Endothelial cell of umbilical vein (primary cell): ENCODE data around the gene COL9A3. TPM values are rescaled to one million over a fixed set of nuclear protein-coding genes. Genes with fewer than 3 reads are reported as not detected.

Source experiments
- BruUV-seq: library from RNA; stranded (reverse); fragments of 400-500 nt; replicated peaks from 2 replicates; lab custom pipeline; 2021; lab: Mats Ljungman, UMichigan
- CTCF ChIA-PET: fragments of 300-600, 350-600 bp; sonication (Branson Sonifier 250); formaldehyde crosslinking; loops from one replicate; lab custom pipeline; 2021; ENCODE audit warnings: antibody characterized with exemption, inconsistent platforms; lab: Charles Lee
- POLR2A ChIA-PET: fragments of 300-600, 350-600 bp; sonication (Branson Sonifier 250); formaldehyde crosslinking; loops from one replicate; lab custom pipeline; 2021; ENCODE audit warnings: antibody characterized with exemption, inconsistent platforms; lab: Charles Lee
- DNase-seq: peaks from one replicate; pipeline ENCODE4 v3.0.0-alpha.2; 2011; ENCODE audit warnings: low read depth, low spot score
- FAIRE-seq: peaks from 2 replicates; lab custom pipeline; 2011; peaks lifted over from hg19 to GRCh38; lab: Jason Lieb, UNC
- H2AFZ ChIP-seq: 2 replicates; pipeline ENCODE4 v1.6.0; 2012; ENCODE audit warnings: low read depth, low read length, control low read depth, inconsistent platforms
- H3K27ac ChIP-seq: 2 replicates; pipeline ENCODE4 v1.5.1; 2011; ENCODE audit warnings: low read depth, mild to moderate bottlenecking, control low read depth, low read length, moderate library complexity; ENCODE audit not compliant: insufficient read depth
- H3K27me3 ChIP-seq, 2 experiments: 2 replicates each; pipeline versions ENCODE4 v1.6.0 to v1.6.1; 2011; ENCODE audit warnings: low read length in 2 of 2, mixed read lengths in 1 of 2; ENCODE audit not compliant: control insufficient read depth in 2 of 2, insufficient read depth in 2 of 2
- H3K36me3 ChIP-seq, 2 experiments: 2 replicates in 1 of 2; 3 replicates in 1 of 2; pipeline ENCODE4 v1.5.1; 2011; ENCODE audit warnings: low read length in 2 of 2, mild to moderate bottlenecking in 1 of 2, moderate library complexity in 1 of 2; ENCODE audit not compliant: control insufficient read depth in 2 of 2, insufficient read depth in 2 of 2; ENCODE audit errors: extremely low read depth in 1 of 2
- H3K4me1 ChIP-seq: 3 replicates; pipeline ENCODE4 v1.5.1; 2011; ENCODE audit warnings: mild to moderate bottlenecking, low read length; ENCODE audit not compliant: control insufficient read depth, insufficient read depth; ENCODE audit errors: extremely low read depth
- H3K4me2 ChIP-seq: 2 replicates; pipeline ENCODE4 v1.6.1; 2011; ENCODE audit warnings: low read length, control low read depth, mixed read lengths; ENCODE audit not compliant: insufficient read depth
- H3K4me3 ChIP-seq, 3 experiments: fragments of 200-600 bp in 1 of 3; sonication (generic), shearing (Covaris generic) in 1 of 3; replicated peaks in 1 of 3; 2 replicates each; pipeline ENCODE4 v1.5.1; 2011 to 2016; ENCODE audit warnings: control low read depth in 3 of 3, low read length in 3 of 3, mild to moderate bottlenecking in 2 of 3, inconsistent platforms in 1 of 3, low read depth in 1 of 3, moderate library complexity in 1 of 3; ENCODE audit not compliant: insufficient read depth in 1 of 3
- H3K79me2 ChIP-seq: 2 replicates; pipeline ENCODE4 v1.6.0; 2012; ENCODE audit warnings: low read length, inconsistent platforms; ENCODE audit not compliant: control insufficient read depth, insufficient read depth
- H3K9ac ChIP-seq: replicated peaks from 2 replicates; pipeline ENCODE3; 2011; ENCODE audit warnings: low read length, control low read depth; ENCODE audit not compliant: insufficient read depth; ENCODE audit errors: extremely low read depth
- H3K9me1 ChIP-seq: replicated peaks from 3 replicates; pipeline ENCODE4 v1.6.0; 2011; ENCODE audit warnings: mild to moderate bottlenecking, low read length; ENCODE audit not compliant: control insufficient read depth, insufficient read depth; ENCODE audit errors: extremely low read depth
- H3K9me3 ChIP-seq: replicated peaks from 2 replicates; pipeline ENCODE4 v1.5.1; 2012; ENCODE audit warnings: low read length, inconsistent platforms; ENCODE audit not compliant: control insufficient read depth, insufficient read depth
- H4K20me1 ChIP-seq: replicated peaks from 2 replicates; pipeline ENCODE3; 2011; ENCODE audit warnings: mild to moderate bottlenecking, low read length; ENCODE audit not compliant: control insufficient read depth, insufficient read depth; ENCODE audit errors: extremely low read depth
- EZH2 ChIP-seq: IDR thresholded peaks from 2 replicates; pipeline ENCODE4 v1.6.1; 2012; ENCODE audit warnings: borderline replicate concordance, low read depth, mild to moderate bottlenecking, moderate library complexity, low read length, inconsistent platforms; ENCODE audit not compliant: severe bottlenecking
- FOS ChIP-seq: IDR thresholded peaks from 2 replicates; pipeline ENCODE4 v1.6.1; 2011; ENCODE audit warnings: mild to moderate bottlenecking, low read length, moderate library complexity, borderline replicate concordance; ENCODE audit not compliant: insufficient read depth
- GATA2 ChIP-seq: IDR thresholded peaks from 2 replicates; pipeline ENCODE4 v1.7.0; 2011; ENCODE audit warnings: low read depth, mild to moderate bottlenecking, moderate library complexity, mixed read lengths, low read length; ENCODE audit not compliant: insufficient read length, insufficient read depth
- JUN ChIP-seq: IDR thresholded peaks from 2 replicates; pipeline ENCODE4 v1.6.1; 2011; ENCODE audit warnings: borderline replicate concordance, low read depth; ENCODE audit not compliant: insufficient read length, insufficient read depth
- MYC ChIP-seq: IDR thresholded peaks from one replicate; pipeline ENCODE4 v1.6.1; 2011; ENCODE audit warnings: mild to moderate bottlenecking, low read depth, low read length
- POLR2A ChIP-seq: IDR thresholded peaks from 2 replicates; pipeline ENCODE4 v1.6.1; 2012; ENCODE audit warnings: low read depth, mild to moderate bottlenecking, control low read depth, low read length
- POLR2AphosphoS5 ChIP-seq: IDR thresholded peaks from 2 replicates; pipeline ENCODE4 v1.6.1; 2012; ENCODE audit warnings: low read depth, mild to moderate bottlenecking, control low read depth, low read length, moderate library complexity; ENCODE audit not compliant: insufficient read depth
- dilution Hi-C: fragments of 300-500 bp; cut with MboI; formaldehyde crosslinking; loops from one replicate; pipeline ENCODE4 v1.15.0; 2019; ENCODE audit warnings: low sequenced_read_pairs; ENCODE audit not compliant: extremely low pct_ligation_motif_present
- intact Hi-C: fragments of 100-400 bp; cut with micrococcal nuclease; formaldehyde crosslinking; loops from one replicate; pipeline ENCODE4 v1.10.0; 2022
- polyA plus RNA-seq, 4 experiments: library from polyadenylated mRNA; depleted of rRNA in 3 of 4; stranded (reverse) in 3 of 4; unstranded in 1 of 4; fragments of >200 nt; gene quantifications; 2 replicates each; pipeline versions ENCODE4 v1.2.1 to v1.2.3, GENCODE V29; 2011 to 2012; ENCODE audit warnings: missing spikeins in 1 of 4
- total RNA-seq: library from RNA; stranded (reverse); gene quantifications from 2 replicates; pipeline ENCODE4 v1.2.3, GENCODE V29; 2021
- TF ChIP-seq, protein P1 (sequence below), 2 donors: IDR thresholded peaks; 1 replicate in 1 of 2; 2 replicates in 1 of 2; pipeline ENCODE4 v1.5.1; 2011; ENCODE audit warnings: low read length in 2 of 2, mild to moderate bottlenecking in 2 of 2, moderate library complexity in 2 of 2, control low read depth in 1 of 2, inconsistent platforms in 1 of 2, low read depth in 1 of 2; ENCODE audit not compliant: insufficient read depth in 1 of 2; ENCODE audit errors: extremely low read depth in 1 of 2
- TF ChIP-seq, protein P2 (sequence below): IDR thresholded peaks from 2 replicates; pipeline ENCODE4 v1.6.1; 2011; ENCODE audit not compliant: insufficient read depth, insufficient read length

COL9A3 gene
- total and polyA plus RNA-seq, 2 donors (not counting 3 experiments of a cell fraction or from before 2014, with no cell fraction given) = 0.46 to 0.60 TPM

DNA sequence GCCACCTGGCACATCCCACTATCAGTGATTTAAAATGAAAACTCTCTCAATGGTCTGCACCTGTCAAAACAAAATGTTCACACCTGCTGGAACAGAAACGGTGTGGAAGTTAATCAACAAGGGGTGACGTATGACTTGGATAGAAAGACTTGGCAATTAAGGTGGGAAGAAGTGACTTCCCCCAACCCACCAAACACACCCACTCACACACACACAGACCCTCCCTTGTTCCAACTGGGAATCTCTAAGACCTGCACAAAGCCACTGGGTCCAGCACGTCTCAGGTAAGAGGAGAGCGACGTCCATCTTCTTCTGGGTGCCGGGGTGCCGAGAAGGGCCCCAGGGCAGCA, 69.8 kb downstream of the COL9A3 start:
- BruUV-seq = no TSS peak
- Histone ChIP-seq H3K36me3 (peaks cover 20 to 43% of the 10 kb centered on the region in 2 experiments), H3K4me1 (no peaks in the 10 kb centered on the region), H3K4me2 (no peak overlapping the region), H4K20me1 (no peaks in the 10 kb centered on the region), H3K79me2 (no peaks in the 10 kb centered on the region), H3K27me3 (no peaks in the 10 kb centered on the region), H3K4me3 (no peak overlapping the region), H3K9ac (no peak overlapping the region), H3K9me1 (no peaks in the 10 kb centered on the region), H3K9me3 (no peaks in the 10 kb centered on the region), H2AFZ (no peak overlapping the region), H3K27ac (no peak overlapping the region)
- POLR2A ChIA-PET = no interaction called here
- dilution Hi-C loops (no loop called here), intact Hi-C loops (no loop called here)
- DNase-seq (no peak), FAIRE-seq (no peak)
- no peak for TF ChIP-seq POLR2A
- TF ChIP-seq GATA2 = no peak
- TF ChIP-seq, protein P1, sequence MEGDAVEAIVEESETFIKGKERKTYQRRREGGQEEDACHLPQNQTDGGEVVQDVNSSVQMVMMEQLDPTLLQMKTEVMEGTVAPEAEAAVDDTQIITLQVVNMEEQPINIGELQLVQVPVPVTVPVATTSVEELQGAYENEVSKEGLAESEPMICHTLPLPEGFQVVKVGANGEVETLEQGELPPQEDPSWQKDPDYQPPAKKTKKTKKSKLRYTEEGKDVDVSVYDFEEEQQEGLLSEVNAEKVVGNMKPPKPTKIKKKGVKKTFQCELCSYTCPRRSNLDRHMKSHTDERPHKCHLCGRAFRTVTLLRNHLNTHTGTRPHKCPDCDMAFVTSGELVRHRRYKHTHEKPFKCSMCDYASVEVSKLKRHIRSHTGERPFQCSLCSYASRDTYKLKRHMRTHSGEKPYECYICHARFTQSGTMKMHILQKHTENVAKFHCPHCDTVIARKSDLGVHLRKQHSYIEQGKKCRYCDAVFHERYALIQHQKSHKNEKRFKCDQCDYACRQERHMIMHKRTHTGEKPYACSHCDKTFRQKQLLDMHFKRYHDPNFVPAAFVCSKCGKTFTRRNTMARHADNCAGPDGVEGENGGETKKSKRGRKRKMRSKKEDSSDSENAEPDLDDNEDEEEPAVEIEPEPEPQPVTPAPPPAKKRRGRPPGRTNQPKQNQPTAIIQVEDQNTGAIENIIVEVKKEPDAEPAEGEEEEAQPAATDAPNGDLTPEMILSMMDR (IDR thresholded peaks at IDR 0.05; ENCODE audit: extremely low read depth in 1 of 2, insufficient read depth in 1 of 2, low read depth in 1 of 2, low read length in 2 of 2) = no peak
- no peak for TF ChIP-seq EZH2
- TF ChIP-seq, protein P2, sequence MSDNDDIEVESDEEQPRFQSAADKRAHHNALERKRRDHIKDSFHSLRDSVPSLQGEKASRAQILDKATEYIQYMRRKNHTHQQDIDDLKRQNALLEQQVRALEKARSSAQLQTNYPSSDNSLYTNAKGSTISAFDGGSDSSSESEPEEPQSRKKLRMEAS = no peak
- TF ChIP-seq JUN = no peak
- TF ChIP-seq FOS = no peak
- TF ChIP-seq POLR2AphosphoS5 = no peak
- TF ChIP-seq MYC = no peak
- CTCF ChIA-PET = interaction anchor here (0.9 to 4.7 kb wide), 3 partner anchors 11 to 15 kb away, joined by 4 to 30 read pairs (median 7); no protein-coding TSS in a partner anchor
